HFF-Myc (cell line): ENCODE results near the gene CMTR1.
A peak's percentile ranks its signal among the peaks of the same experiment; 100 is the strongest.

Source experiments
- DNase-seq: peaks from one replicate; pipeline ENCODE4 v3.0.0-alpha.2; 2011; ENCODE audit warnings: low read depth; ENCODE audit errors: extremely low read depth
- H3K4me3 ChIP-seq: replicated peaks from 2 replicates; pipeline ENCODE4 v1.5.1; 2011; ENCODE audit warnings: low read depth, mild to moderate bottlenecking, control low read depth, low read length
- TF ChIP-seq, protein P1 (sequence below): IDR thresholded peaks from 2 replicates; pipeline ENCODE4 v1.5.1; 2012; ENCODE audit warnings: mild to moderate bottlenecking, low read depth, low read length, control low read depth; ENCODE audit errors: missing control alignments

Gene CMTR1

DNA sequence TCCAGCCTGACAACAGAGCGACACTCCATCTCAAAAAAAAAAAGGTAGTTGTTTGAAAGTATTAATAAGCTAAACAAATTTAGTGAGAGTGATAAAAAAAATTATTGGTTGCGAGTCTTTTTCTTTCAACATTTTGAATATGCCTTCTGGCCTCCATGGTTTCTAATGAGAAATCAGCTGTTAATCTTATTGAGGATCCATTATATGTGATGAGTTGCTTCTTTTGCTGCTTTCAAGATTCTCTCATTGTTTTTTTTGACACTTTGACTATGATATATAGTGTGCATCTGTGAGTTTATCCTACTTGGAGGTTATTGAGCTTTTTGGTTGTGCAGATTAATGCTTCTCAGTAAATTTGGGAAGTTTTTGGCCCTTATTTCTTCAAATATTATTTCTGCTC lies 15.6 kb upstream of the CMTR1 start:
- TF ChIP-seq, protein P1, sequence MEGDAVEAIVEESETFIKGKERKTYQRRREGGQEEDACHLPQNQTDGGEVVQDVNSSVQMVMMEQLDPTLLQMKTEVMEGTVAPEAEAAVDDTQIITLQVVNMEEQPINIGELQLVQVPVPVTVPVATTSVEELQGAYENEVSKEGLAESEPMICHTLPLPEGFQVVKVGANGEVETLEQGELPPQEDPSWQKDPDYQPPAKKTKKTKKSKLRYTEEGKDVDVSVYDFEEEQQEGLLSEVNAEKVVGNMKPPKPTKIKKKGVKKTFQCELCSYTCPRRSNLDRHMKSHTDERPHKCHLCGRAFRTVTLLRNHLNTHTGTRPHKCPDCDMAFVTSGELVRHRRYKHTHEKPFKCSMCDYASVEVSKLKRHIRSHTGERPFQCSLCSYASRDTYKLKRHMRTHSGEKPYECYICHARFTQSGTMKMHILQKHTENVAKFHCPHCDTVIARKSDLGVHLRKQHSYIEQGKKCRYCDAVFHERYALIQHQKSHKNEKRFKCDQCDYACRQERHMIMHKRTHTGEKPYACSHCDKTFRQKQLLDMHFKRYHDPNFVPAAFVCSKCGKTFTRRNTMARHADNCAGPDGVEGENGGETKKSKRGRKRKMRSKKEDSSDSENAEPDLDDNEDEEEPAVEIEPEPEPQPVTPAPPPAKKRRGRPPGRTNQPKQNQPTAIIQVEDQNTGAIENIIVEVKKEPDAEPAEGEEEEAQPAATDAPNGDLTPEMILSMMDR = no peak
- DNase-seq = no peak
- no peak overlapping the region for H3K4me3 ChIP-seq

DNA sequence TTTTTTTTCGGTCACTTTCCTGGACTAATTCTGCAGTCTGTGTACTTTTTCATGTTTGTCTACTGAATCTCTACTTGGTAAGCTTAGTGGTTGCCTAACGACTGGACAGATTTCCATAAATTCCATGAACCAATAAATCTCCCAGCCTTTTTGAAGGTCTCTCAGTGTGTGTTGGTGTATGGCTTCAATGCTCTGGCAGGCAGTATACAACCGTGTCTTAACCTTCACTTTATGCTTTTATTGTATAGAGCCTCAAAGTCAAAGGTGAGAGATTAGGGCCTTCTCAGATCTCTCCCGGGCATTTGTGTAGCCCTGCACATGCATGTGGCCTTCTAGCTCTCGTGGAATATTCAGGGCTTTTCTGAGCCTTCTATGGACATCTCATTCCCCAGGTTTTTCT lies 14.3 kb upstream of the CMTR1 start:
- DNase-seq = no peak
- no peak overlapping the region for H3K4me3 ChIP-seq
- TF ChIP-seq, protein P1 = no peak

DNA sequence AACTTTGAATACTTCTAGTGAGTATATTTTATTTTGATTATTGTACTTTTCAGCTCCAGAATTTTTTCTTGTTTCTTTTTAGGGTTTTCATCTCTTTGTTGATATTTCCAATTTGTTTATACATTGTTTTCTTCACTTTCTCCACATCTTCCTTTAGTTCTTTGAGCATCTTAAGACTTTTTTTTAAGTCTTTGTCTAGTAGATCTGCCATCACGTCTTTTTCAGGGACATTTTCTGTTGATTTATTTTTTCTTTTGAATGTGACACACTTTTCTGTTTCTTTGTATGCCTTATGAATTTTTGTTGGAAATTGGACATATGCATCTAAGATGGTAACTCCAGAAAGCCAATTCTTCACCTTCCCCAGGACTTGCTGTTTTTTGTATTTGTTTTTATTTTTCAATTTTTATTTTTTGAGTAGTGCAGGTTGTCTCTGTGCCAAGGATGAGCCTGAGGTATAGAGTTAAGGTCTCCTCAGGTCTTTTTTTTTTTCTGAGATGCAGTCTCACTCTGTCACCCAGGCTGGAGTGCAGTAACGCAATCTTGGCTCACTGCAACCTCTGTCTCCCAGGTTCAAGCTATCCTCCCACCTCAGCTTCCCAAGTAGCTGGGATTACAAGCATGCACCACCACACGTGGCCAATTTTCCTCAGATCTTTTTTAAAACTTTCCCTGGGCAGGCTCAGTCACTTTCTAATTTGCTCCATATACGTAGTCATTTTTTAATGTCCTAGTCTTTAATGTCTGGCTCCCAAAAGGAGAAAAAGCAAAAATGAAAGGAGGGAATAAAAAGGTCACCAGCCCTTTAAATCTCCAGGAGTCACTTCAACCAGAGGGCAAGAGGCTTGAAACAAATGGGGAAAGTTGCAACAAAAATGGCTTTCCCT lies 6.7 kb upstream of the CMTR1 start:
- DNase-seq = no peak
- H3K4me3 ChIP-seq = no peak overlapping the region
- TF ChIP-seq, protein P1 = no peak

DNA sequence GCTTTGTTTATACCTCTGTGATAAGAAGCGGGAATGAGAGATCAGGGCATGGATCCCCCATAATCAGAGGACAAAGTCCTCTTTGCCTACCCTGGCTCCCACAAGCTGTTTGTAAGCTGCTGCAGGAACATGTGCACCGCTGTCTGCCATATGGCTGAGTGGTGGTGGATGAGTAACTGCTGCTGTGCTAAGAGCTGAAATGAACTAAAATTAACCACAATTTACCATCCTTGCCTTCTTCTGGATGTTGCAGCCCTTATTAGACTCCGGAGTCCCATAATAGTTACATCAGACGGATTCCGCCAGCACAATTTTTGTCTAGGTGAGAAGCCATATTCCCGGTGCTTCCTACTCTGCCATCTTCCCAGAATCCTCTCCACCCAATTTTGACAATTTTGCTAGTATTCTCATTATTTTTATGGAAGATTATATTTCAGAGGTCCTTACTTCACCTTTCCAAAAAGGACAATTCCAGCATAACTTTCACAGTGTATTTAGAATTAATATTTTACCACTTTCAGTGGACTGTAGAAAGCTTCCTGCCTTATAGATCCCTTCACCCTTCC lies 6.0 kb upstream of the CMTR1 start:
- no peak for DNase-seq
- H3K4me3 ChIP-seq = no peak overlapping the region
- TF ChIP-seq, protein P1 = no peak

DNA sequence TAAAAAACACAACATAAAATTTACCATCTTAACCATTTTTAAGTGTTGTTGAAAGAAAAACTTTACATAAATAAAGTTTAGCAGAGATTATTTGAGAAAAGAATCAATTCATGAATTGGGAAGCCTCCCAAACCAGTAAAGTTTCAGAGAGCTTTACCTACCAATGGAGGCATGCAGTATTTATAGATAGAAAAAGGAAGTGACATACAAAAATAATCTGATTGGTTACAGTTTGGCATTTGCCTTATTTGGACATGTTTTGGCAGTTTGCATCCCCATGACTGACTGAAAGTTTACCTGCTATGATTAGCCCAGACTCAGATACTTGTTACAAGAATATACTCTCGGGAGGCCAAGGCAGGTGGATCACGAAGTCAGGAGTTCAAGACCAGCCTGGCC lies 3.7 kb upstream of the CMTR1 start:
- H3K4me3 ChIP-seq = no peak overlapping the region
- no peak for DNase-seq
- TF ChIP-seq, protein P1 = no peak

DNA sequence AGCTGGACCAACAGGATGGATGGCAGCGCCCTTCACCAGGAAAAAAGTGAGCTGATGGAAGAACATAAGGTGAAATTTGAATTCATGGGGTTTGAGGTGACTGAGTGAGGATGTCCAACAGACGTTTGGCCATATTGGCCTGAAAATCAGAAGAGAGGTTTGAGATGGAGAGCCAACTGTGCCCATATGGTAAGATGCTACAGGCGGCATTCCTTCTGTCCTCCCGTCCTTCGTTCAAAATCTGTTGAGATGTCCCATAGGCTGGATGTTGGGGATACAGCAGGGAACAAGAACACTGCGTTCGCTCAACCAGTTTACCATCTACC lies 468 bp upstream of the CMTR1 start:
- peak overlapping the region; percentile 91 for H3K4me3 ChIP-seq
- TF ChIP-seq, protein P1 = no peak
- no peak for DNase-seq
